GM12865 (cell line): ENCODE results near the gene MTG2.

Experiments
- DNase-seq: peaks from one replicate; pipeline ENCODE4 v3.0.0; 2010; ENCODE audit warnings: low read depth
- H3K4me3 ChIP-seq: 2 replicates; pipeline ENCODE4 v1.5.1; 2011; ENCODE audit warnings: mild to moderate bottlenecking, low read depth, low read length, control low read depth
- TF ChIP-seq, protein P1 (sequence below): IDR thresholded peaks from 2 replicates; pipeline ENCODE4 v1.5.1; 2011; ENCODE audit warnings: low read length, control low read depth, low read depth, inconsistent platforms; ENCODE audit not compliant: insufficient read depth; ENCODE audit errors: missing control alignments

MTG2 gene

DNA sequence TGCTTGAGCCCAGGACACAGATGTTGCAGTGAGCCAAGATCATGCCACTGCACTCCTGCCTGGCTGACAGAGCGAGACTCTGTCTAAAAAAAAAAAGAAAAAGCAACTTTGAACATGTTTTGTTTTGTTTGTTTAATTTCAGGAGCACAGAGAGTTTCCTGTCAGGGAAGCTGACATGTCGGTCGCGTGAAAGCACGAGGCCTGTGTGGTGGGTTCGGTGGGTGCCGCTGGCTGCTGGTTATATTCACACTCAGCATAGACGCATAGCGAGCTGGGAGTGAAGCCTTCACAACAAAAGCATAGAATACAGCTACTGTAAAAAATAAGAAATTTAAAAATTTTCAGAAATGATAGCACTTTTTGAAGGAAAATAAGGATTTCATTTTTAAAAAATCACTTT is 14.5 kb downstream of the MTG2 start:
- no peak overlapping the region for H3K4me3 ChIP-seq
- DNase-seq, result no peak
- TF ChIP-seq, protein P1, sequence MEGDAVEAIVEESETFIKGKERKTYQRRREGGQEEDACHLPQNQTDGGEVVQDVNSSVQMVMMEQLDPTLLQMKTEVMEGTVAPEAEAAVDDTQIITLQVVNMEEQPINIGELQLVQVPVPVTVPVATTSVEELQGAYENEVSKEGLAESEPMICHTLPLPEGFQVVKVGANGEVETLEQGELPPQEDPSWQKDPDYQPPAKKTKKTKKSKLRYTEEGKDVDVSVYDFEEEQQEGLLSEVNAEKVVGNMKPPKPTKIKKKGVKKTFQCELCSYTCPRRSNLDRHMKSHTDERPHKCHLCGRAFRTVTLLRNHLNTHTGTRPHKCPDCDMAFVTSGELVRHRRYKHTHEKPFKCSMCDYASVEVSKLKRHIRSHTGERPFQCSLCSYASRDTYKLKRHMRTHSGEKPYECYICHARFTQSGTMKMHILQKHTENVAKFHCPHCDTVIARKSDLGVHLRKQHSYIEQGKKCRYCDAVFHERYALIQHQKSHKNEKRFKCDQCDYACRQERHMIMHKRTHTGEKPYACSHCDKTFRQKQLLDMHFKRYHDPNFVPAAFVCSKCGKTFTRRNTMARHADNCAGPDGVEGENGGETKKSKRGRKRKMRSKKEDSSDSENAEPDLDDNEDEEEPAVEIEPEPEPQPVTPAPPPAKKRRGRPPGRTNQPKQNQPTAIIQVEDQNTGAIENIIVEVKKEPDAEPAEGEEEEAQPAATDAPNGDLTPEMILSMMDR, result no peak

DNA sequence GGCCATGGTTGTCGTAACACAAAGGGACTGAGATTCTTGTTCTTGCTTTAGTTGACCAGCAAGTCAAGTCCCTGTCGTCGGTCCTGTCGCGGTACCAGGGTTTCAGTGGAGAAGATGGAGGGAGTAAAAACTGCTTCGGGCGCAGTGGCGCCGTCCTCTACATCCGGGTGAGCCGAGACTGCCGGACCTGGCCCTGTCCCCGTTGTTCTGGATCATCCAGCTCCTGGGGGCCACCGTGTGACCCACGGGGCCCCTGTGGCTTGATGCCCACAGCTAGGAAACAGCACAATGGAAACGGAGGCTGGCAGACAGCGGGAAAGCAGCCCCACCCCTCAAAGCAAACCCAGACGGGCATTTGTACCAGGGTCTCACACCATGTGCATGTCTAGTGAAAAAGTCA is 15.0 kb downstream of the MTG2 start:
- DNase-seq, result no peak

DNA sequence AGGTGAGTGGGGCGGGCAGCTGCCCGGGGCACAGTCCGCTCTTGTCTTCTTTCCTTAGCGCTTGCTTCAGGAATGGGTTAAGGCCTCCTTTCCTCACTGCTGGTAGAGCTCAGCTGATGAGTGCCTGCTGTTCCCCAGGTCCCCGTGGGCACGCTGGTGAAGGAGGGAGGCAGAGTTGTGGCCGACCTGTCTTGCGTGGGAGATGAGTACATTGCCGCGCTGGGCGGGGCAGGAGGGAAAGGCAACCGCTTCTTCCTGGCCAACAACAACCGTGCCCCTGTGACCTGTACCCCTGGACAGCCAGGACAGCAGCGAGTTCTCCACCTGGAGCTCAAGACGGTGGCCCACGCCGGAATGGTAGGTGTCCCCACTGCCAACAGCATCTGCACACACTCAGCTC is 15.7 kb downstream of the MTG2 start:
- TF ChIP-seq, protein P1, result no peak
- DNase-seq, result no peak

More for the DNA sequence above, 15.0 kb downstream of the MTG2 start:
- TF ChIP-seq, protein P1, result no peak
- H3K4me3 ChIP-seq, result no peak overlapping the region

DNA sequence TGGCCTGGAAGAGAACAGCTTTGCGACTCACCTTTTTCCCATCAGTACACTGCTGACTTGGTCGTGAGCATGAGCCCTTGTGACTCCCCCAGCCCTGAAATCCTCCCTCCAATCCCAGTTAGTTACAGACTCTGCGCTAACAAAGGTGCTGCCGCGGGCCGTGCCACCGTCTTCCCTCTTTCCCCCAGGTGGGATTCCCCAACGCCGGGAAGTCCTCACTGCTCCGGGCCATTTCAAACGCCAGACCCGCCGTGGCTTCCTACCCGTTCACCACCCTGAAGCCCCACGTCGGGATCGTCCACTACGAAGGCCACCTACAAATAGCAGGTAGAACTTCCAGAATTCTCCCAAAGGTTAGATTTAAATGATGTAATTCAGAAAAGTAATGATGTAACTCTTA is 16.1 kb downstream of the MTG2 start:
- TF ChIP-seq, protein P1, result no peak
- no peak overlapping the region for H3K4me3 ChIP-seq
- DNase-seq, result no peak

More for the DNA sequence above, 15.7 kb downstream of the MTG2 start:
- no peak overlapping the region for H3K4me3 ChIP-seq

DNA sequence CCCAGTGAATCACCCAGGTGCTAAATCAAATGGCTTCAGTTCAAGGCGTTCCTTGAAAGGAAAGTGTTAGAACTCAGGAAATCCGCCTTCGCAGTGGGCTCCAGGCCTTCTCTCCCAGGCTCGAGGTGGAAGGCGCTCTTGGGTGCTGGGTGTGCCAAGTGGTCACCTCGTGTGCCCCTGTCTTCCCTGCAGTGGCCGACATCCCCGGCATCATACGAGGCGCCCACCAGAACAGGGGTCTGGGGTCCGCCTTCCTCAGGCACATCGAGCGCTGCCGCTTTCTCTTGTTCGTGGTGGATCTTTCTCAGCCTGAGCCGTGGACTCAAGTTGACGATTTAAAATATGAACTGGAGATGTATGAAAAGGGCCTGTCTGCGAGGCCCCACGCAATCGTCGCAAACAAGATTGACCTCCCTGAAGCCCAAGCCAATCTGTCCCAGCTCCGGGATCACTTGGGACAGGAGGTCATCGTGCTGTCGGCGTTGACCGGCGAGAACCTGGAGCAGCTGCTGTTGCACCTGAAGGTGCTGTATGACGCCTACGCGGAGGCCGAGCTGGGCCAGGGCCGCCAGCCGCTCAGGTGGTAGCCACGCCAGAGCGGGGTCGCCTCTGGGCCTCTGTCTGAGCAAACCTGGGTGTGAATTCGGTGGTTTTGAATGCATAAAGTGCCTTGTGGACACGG is 17.8 kb downstream of the MTG2 start:
- TF ChIP-seq, protein P1, result no peak
- no peak for DNase-seq
- H3K4me3 ChIP-seq, result no peak overlapping the region

DNA sequence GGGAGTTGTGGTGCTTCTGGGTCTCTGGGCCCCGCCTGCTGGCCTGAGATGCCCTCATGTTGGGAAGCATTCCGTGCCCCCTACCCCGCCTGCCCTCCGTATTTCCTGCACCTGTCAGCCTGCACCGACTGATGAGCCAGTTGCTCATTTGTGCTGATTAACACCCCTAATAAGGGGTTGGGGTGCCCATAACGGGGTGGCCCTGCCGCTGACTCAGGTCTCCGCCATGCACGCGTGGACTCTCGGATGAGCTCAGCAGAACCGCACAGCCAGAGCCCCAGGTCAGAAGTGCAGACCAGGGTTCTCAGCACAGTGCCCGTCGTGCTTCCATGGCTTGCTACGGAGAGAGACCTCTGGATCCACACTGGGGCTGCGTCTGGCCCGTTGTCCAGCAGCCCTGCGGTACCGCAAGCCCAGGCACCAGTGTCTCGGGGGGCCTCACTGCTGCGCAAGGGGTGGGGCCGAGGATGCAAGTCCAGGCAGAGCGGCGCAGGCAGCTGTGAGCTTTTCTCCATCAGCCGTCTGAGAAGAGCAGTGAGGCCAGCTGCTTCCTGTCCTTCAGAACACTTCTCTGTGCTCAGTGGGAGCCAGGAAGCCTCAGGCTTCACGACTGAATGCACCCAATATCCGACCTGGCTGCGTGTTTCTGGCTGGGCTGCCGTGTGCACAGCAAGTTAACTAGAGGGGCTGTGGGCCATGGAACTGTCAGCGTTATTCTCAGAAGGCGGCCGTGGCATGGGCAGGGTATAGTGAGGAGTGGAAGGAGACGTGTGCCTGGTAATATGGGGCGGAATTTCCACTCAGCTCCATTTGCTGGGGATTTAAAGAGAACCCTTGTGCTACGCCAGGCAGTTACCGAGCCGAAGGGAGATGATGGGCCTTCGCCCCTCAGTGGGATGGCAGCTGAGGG is 18.6 kb downstream of the MTG2 start:
- peak; percentile 74 for DNase-seq
- TF ChIP-seq, protein P1, result no peak

More for the DNA sequence above, 18.6 kb downstream of the MTG2 start:
- no peak overlapping the region for H3K4me3 ChIP-seq
